GM19455 (cell line): Measurements from ENCODE around the gene HORMAD2.

Experiments used
- ATAC-seq: cut with Tn5 transposase; IDR thresholded peaks from one replicate; pipeline ENCODE4 v1.9.1; 2021; ENCODE audit not compliant: unreplicated experiment

HORMAD2 gene, protein sequence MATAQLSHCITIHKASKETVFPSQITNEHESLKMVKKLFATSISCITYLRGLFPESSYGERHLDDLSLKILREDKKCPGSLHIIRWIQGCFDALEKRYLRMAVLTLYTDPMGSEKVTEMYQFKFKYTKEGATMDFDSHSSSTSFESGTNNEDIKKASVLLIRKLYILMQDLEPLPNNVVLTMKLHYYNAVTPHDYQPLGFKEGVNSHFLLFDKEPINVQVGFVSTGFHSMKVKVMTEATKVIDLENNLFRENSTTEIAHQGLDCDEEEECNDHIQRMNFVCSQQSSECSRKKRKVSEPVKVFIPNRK

DNA sequence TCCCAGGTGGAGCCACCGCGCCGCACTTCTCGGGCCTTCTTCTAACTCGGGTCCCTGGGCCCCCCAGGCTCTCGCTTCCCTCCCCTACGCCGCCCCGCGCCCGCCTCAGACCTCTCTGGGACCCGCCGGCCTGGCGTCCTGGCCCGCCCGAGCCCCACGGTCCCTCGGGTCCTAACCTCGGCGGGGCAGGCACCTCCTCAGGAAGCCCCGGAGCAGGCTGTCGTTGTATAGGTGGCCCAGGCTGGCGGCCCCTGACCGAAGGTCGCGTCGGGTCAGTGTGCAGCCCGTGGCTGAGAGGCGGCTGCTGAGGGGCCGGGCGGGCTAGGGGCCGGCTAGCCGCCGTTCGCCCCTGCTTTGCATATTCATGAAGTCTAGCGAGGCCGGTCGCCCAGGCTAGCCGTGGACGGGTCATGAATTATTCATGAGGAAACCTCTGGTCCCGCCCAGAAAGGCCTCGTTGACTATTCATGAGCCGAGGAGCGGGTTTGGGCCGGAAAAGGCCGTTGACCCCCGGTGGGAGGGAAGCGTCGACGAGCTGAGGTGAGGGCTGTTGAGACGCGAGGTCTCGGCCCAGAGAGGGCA, at the start of gene HORMAD2:
TSS of gene HORMAD2 (plus strand) at position 513 of the 582 bp plus-strand sequence. CDS start 13,489 bp downstream, outside the sequence.
- ATAC-seq = no peak

DNA sequence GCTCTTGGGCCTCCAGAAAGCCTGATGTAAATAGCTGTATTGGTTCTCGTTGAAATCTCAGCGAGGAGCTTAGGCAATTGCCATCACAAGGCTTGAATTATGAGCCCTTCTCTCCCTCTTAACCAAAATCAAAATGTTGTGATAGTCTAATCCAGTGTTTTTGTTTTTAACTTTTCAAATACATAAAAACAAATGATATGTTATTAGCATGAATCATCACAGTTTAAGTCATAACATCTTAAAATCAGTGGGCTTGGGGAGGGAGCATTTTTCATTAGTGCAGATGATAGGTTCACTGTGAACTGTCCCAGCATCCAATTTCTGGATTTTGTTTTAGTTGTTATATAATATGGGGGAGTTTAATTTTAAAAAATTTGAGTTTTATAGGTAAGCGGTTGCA, 48.9 kb upstream of the HORMAD2 start:
- no peak for ATAC-seq

GRCh38 chr22:30031764-30032455, 48.4 kb upstream of the HORMAD2 start:
- no peak for ATAC-seq

DNA sequence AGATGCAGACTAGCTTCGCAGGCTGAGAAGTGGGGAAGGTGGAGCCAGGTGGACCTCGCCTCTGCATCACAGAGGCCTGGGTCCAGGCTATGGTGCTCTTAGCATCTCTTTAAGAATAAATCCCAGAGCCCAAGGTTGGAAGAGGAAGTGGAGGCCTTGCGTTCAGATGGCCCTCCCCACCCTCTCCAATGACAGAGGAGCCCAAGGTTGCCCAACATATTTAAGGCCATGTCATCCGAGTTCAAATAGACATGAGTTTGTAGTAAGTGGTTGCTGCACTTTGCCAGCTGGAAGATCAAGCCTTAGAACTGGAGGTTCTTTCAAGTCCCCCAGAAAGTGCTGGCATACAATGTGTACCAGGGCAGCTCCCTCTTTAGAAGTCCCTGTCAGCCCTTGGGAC, 47.1 kb upstream of the HORMAD2 start:
- ATAC-seq = no peak

- ATAC-seq = no peak
Observed at GRCh38 chr22:30033901-30034300, 46.4 kb upstream of the HORMAD2 start.

DNA sequence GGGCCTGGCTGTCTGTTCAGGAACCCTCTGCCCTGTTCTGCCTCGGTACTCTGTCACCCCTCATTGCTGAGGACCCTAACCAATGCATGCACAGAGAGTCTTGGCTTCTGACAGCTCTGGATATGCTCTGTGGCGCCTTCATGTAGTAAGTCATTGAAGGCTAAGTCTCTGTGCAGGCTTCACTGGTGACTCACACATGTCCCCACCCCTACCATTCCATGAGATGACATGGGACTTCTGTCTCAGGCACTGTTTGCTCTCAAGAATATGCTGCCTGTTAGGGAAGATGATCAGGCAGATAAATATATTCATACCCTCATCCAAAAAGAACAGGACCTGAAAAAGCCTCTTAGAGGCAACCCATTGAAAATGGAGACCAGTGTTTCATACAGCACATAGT, 43.6 kb upstream of the HORMAD2 start:
- no peak for ATAC-seq

DNA sequence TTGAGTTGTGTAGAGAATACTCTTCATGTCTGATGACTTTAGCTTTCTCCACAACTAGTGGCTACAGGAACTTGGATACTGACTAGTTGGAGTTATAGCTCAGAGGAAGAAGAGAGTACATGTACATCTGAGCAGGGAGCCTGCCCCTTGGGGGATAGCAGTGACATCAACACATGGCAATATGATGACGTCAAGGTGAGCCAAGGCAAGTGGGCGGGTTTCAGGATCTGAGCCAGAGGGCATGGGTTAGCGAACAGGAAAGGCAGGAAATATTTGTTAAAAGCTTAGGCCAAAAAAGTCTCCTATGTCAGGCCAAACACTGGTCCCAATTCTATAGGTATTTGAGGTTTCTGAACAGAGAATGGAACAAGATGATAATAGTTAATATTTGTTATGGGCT, 42.0 kb upstream of the HORMAD2 start:
- no peak for ATAC-seq

- no peak for ATAC-seq
Observed at GRCh38 chr22:30040499-30041260, 39.6 kb upstream of the HORMAD2 start.

DNA sequence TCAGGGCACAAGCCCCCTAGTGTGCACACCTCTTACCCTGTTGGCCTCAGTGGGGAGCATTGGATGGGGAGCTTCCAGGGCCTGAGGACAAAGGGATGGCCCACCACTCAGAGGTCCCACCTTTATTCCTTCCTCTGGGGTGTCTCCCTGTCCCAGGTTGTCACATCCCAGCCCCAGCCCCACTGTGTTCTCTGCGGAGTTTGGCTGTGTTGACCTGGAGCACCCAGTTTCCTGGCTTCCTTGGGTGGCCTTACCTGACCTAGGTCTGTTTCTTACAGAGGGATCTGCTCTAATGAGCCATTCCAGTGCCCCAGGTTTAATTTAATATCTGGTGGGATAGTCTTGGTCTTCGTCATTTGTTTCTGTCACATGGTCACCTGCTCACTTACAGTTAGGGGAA, 38.8 kb upstream of the HORMAD2 start:
- no peak for ATAC-seq

DNA sequence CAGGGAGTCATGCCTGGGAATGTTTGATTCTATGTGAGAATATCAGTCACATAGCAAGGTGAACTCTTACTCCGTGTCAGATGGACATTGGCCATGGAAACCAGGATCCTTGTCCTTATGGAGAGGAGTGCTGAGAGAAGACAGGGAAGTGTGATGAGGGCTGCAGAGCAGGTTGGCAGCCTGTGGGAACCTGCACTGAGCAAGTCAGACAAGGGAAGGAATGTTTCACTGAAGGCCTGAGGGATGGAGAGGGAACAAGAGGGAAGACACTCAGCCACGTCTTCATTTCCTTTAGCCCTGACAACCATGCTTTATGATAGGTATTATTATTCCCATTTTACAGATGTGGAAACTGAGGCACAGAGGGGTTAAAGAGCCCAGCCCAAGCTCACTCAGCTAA, 38.4 kb upstream of the HORMAD2 start:
- ATAC-seq = no peak

DNA sequence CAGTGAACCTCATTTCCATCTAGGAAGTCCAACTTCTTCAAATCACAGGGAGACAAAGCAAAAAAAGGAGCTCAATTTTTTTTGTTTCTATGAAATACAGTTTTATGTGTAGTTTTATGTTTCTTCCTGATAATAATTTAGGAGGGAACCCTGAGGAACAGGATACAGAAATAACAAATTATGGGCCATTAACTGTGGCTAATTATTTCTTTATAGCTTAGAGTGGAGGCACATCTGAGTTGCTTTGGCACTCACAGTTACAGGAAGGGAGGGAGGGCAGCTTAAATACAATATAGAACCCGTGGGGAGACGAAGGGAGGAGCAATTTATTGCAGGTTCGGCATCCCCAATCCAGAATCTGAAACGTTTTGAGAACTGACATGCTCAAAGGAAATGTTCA, 37.1 kb upstream of the HORMAD2 start:
- no peak for ATAC-seq

- ATAC-seq = no peak
Observed at GRCh38 chr22:30044369-30044768, 35.9 kb upstream of the HORMAD2 start.

GRCh38 chr22:30044881-30045493, 35.3 kb upstream of the HORMAD2 start:
- ATAC-seq = no peak

- no peak for ATAC-seq
Observed at GRCh38 chr22:30045494-30045887, 34.8 kb upstream of the HORMAD2 start.

DNA sequence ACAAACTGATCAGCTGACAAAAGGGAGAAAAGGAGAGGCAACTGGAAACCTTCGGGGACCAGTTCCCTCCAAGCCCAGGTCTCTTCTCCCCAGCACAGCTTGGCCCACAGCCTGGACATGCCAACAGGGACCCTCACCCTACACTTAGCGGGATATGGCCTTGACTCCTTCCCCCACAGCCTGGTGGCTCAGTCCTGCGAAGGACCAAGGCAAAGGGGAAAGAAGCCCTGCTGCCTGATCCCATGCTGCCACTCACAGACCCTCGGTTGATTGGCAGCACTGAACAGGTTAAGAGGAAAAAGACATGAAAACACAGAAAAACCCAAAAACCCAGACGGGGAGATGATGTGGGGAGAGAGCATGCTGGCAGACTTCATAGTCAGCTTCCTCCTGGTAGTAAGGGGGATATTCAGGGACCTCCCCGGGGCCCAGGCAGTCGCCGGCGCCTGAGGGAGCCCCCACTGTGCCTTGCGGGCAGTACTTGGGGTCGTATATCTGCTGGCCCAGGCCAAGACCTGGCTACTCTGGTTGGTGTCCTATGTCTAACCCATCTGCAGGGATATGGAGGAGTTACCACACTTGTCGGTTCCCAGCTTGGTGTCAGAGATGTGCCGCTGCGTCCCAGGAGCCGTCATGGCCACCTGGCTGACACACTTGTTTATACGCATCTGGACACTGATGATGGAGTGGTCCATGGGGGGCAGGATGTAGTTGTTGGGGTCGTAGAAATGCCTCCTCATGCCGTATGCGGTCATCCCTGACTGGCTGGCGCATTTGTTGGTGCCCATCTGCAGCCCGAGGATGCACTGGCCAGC, 34.2 kb upstream of the HORMAD2 start:
- ATAC-seq = no peak

DNA sequence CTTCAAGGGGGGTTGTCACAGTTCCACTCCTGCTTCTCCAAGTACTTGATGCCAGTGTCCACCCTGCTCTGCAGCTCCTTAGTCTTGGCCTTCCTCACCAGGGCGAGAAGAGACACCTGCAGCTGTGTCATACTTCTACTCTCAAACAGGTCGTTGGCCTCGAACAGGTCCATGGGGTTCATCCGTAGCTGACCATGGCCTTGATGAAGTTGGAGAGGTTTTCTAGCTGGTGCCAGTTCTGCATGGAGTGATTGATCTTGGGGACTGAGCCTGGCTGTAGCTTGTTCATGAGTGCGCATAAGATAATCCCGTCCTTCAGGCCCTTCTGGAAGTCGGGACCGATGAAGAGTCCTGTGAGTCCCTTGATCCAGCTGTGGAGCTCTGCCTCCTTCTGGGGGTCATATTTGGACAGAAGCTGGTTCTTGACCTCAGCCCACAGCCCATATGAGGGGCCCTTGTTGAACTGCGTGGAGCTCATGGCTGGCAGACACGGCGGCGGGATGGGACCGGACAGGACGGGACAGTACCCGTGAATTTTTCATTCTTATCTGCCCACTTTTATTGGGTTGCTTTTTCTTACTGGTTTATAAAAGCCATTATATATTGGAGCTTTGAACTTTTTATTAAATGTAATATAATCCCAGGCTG, 33.4 kb upstream of the HORMAD2 start:
- no peak for ATAC-seq

GRCh38 chr22:30047364-30047738, 32.9 kb upstream of the HORMAD2 start:
- ATAC-seq = no peak

DNA sequence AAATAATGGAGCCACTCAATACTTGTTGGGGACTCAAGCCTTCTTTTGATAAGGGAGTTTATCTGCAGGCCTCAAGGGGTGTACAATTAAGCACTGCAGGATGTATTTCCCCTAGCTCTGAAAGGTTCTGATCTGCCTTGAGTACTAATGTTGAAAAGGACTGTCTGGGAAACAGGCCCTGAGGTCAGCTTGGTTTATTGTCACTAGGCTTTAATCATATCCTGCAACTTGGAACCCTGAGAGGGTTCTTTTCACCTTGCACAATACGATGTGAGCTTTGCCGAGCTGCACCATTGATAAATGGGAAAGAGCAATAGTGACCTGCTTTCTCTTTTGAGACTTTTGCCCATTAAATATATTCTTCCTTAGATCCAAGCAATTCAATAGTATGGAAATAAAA, 31.6 kb upstream of the HORMAD2 start:
- no peak for ATAC-seq

DNA sequence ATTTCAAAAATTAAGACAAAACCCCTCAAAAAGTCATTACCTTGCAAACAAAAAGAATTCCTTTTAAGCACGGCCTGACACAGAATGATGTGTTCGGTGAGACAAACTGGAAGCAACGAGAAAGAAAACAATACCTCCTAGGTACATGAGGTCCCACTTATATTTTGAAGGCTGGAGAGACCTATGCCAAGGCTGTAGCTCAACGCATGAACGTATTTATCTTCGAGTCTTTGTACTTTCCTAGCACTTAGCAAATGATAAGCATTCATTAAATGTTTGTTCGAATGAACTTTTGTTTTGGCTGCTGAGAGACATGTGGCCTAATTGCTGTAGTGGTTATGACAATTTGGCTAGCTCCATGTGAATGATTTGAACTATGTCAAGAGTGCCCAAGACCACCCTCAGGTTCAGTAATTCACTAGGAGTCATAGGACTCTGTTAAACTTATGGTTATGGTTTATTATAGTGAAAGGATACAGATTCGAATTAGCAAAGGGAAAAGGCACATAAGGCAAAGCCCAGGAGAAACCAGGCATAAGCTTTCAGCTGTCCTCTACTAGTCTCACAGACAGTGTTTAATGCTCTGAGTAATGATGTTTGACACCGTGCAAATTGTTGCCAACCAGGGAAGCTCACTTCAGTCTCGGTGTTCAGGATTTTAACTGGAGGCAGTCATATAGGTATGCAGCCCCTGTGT, 26.0 kb upstream of the HORMAD2 start:
- ATAC-seq = no peak
